GM12878 (cell line): Measurements from ENCODE around the gene P2RX6. TPM values are rescaled to one million over a fixed set of nuclear protein-coding genes. Genes with fewer than 3 reads are reported as not detected.

Experiments
- CBX5 ChIP-seq: sonication (generic); IDR thresholded peaks from 2 replicates; pipeline ENCODE4 v1.6.1; 2016; ENCODE audit warnings: low read depth, moderate library complexity, mild to moderate bottlenecking, inconsistent platforms
- FOXM1 ChIP-seq: IDR thresholded peaks from 2 replicates; pipeline ENCODE4 v1.6.1; 2012; ENCODE audit warnings: low read depth, mild to moderate bottlenecking, inconsistent platforms, low read length, moderate library complexity
- HDAC2 ChIP-seq: fragments of 200-600 bp; sonication (generic); IDR thresholded peaks from 2 replicates; pipeline ENCODE4 v1.6.1; 2017
- IKZF1 ChIP-seq: fragments of 450-650 bp; conservative IDR thresholded peaks from 2 replicates; pipeline ENCODE4 v1.6.1; 2017; ENCODE audit warnings: antibody characterized with exemption, mild to moderate bottlenecking
- IKZF2 ChIP-seq, 2 experiments: fragments of 450-650 bp; IDR thresholded peaks; 2 replicates each; pipeline ENCODE4 v1.6.1; 2017; ENCODE audit warnings: mild to moderate bottlenecking in 2 of 2, moderate library complexity in 2 of 2
- MEF2B ChIP-seq: fragments of 450-650 bp; IDR thresholded peaks from 2 replicates; pipeline ENCODE4 v1.6.1; 2018; ENCODE audit warnings: mild to moderate bottlenecking, moderate library complexity; ENCODE audit not compliant: partially characterized antibody, poor library complexity, severe bottlenecking
- MLLT1 ChIP-seq: fragments of 450-650 bp; IDR thresholded peaks from 2 replicates; pipeline ENCODE4 v1.6.1; 2016; ENCODE audit warnings: mild to moderate bottlenecking
- MYC ChIP-seq: IDR thresholded peaks from 2 replicates; pipeline ENCODE4 v1.6.1; 2011; ENCODE audit warnings: mild to moderate bottlenecking, low read length, moderate library complexity, inconsistent platforms; ENCODE audit not compliant: insufficient read depth, insufficient replicate concordance, insufficient read length, severe bottlenecking
- NBN ChIP-seq: fragments of 450-650 bp; IDR thresholded peaks from 2 replicates; pipeline ENCODE4 v1.6.1; 2016
- PAX5 ChIP-seq: IDR thresholded peaks from 2 replicates; pipeline ENCODE4 v1.6.1; 2011; ENCODE audit warnings: low read depth, low read length, borderline replicate concordance
- POU2F2 ChIP-seq: IDR thresholded peaks from 3 replicates; pipeline ENCODE4 v1.6.1; 2011; ENCODE audit warnings: low read depth, mild to moderate bottlenecking, low read length, borderline replicate concordance
- RELB ChIP-seq: fragments of 450-650 bp; IDR thresholded peaks from 2 replicates; pipeline ENCODE4 v1.6.1; 2017; ENCODE audit warnings: low read depth, mild to moderate bottlenecking, moderate library complexity
- SIN3A ChIP-seq: IDR thresholded peaks from 2 replicates; pipeline ENCODE4 v1.6.1; 2012; ENCODE audit warnings: low read depth, low read length, improper control_type of control experiment
- SMARCA5 ChIP-seq: fragments of 450-650 bp; IDR thresholded peaks from 2 replicates; pipeline ENCODE4 v1.6.1; 2017; ENCODE audit warnings: mild to moderate bottlenecking
- WRNIP1 ChIP-seq: IDR thresholded peaks from 2 replicates; pipeline ENCODE4 v1.6.1; 2011; ENCODE audit warnings: low read depth, low read length, improper control_type of control experiment, borderline replicate concordance
- YY1 ChIP-seq: IDR thresholded peaks from 2 replicates; pipeline ENCODE4 v1.6.1; 2011; ENCODE audit warnings: low read depth, mild to moderate bottlenecking, low read length
- ZBTB11 ChIP-seq: fragments of 450-650 bp; formaldehyde crosslinking; IDR thresholded peaks from 2 replicates; pipeline ENCODE4 v1.5.0; 2022; ENCODE audit warnings: mild to moderate bottlenecking, missing genetic modification characterization
- ZNF207 ChIP-seq: fragments of 450-650 bp; IDR thresholded peaks from 2 replicates; pipeline ENCODE4 v1.6.1; 2014; ENCODE audit warnings: antibody characterized with exemption, mild to moderate bottlenecking, borderline replicate concordance
- ZNF622 ChIP-seq: fragments of 450-650 bp; IDR thresholded peaks from 2 replicates; pipeline ENCODE4 v1.6.1; 2017; ENCODE audit warnings: mild to moderate bottlenecking, inconsistent platforms
- polyA plus RNA-seq, 11 experiments: library from polyadenylated mRNA; depleted of rRNA in 4 of 11; unstranded in 6 of 11; stranded (reverse) in 5 of 11; fragments of >200 nt; fragmentation: Nextera tagmentation in 4 of 11; fragmentation: Illumina TruSeq in 1 of 11; extraction: Ambion mirVana in 4 of 11; extraction: Trizol in 1 of 11; gene quantifications; 1 replicate in 1 of 11; 2 replicates in 10 of 11; pipeline versions ENCODE4 v1.2.1 to v1.2.3, GENCODE V29; 2011 to 2016; ENCODE audit warnings: inconsistent platforms in 2 of 11, missing spikeins in 2 of 11, low read depth in 1 of 11
- total RNA-seq, 4 experiments: library from RNA; depleted of rRNA in 3 of 4; stranded (reverse); fragments of >200 nt in 3 of 4; fragmentation: Illumina TruSeq in 1 of 4; extraction: Trizol in 1 of 4; gene quantifications; 2 replicates each; pipeline versions ENCODE4 v1.2.1 to v1.2.3, GENCODE V29; 2013 to 2021

P2RX6 gene
- total and polyA plus RNA-seq, 10 of the 15 experiments (the other 5 are each of a cell fraction or from before 2014, with no cell fraction given): 0.03 to 0.21 (median 0.07) TPM; not detected in 5

- TF ChIP-seq RELB: peak; percentile 78
- 0 out of 2 replicates have a peak, but pooled peaks have one; percentile 46 for TF ChIP-seq ZBTB11 (CRISPR knock-in tag)
- TF ChIP-seq MLLT1: no peak; the same call in 1 of the 2 replicates
- TF ChIP-seq IKZF1: peak; percentile 98
- TF ChIP-seq WRNIP1: no peak
- TF ChIP-seq ZNF207: peak; percentile 92
- TF ChIP-seq POU2F2: peak; percentile 61; the same call in 2 of the 3 replicates
- TF ChIP-seq IKZF2 (IDR thresholded peaks at IDR 0.05): peak; percentile 42 to 68; a peak in 3 of 4 replicates
- TF ChIP-seq NBN: peak; percentile 84
- no peak for TF ChIP-seq HDAC2
- peak; percentile 8; the same call in 1 of the 2 replicates for TF ChIP-seq PAX5
- peak; percentile 78 for TF ChIP-seq MYC
- no peak for TF ChIP-seq ZNF622
- peak; percentile 8 for TF ChIP-seq MEF2B
- no peak for TF ChIP-seq CBX5
- TF ChIP-seq SMARCA5: no peak
- peak; percentile 36 for TF ChIP-seq YY1
- peak; percentile 62; the same call in 1 of the 2 replicates for TF ChIP-seq SIN3A
- 0 out of 2 replicates have a peak, but pooled peaks have one; percentile 11 for TF ChIP-seq FOXM1
These were observed 33.0 kb upstream of the P2RX6 start, which contains the start of gene LZTR1 (continued) for GRCh38 chr22:20981787-20982562.
